HG02610 (cell line): ENCODE results near the gene PADI4.

ENCODE experiments used
- ATAC-seq: cut with Tn5 transposase; IDR thresholded peaks from one replicate; pipeline ENCODE4 v1.9.1; 2021; ENCODE audit warnings: mild to moderate bottlenecking, moderate library complexity; ENCODE audit not compliant: unreplicated experiment

Gene PADI4

GRCh38 chr1:17307946-17308345 lies at the start of gene PADI4:
Gene PADI4, plus strand, starts transcription at chr1:17308197. Its CDS starts 26 bp downstream, at chr1:17308223.
- no peak for ATAC-seq

GRCh38 chr1:17258758-17259130 lies 49.3 kb upstream of the PADI4 start:
- no peak for ATAC-seq

DNA sequence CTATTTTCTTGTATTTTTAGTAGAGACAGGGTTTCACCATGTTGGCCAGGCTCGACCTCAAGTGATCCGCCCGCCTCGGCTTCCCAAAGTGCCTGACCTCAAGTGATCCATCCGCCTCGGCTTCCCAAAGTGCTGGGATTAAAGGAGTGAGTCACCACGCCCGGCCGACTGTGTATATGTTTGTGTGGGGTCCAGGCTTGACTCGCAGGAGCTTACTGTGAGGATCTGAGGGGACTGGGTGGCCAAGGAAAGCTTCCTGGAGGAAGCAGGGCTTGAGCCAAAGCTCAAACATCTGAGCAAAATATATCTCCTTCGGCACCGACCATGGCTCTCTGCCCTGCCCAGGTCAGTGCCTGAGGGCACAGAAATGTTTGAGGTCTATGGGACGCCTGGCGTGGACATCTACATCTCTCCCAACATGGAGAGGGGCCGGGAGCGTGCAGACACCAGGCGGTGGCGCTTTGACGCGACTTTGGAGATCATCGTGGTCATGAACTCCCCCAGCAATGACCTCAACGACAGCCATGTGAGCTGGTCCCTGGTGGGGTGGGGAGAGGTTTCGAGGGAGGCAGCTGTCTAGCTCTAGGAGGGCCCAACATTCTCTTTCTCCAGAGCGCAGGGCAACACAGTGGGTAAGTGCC lies 48.6 kb upstream of the PADI4 start:
- ATAC-seq: no peak

- ATAC-seq: no peak
These were observed 47.7 kb upstream of the PADI4 start for GRCh38 chr1:17260264-17260663.

- no peak for ATAC-seq
These were observed 47.3 kb upstream of the PADI4 start for GRCh38 chr1:17260738-17261137.

DNA sequence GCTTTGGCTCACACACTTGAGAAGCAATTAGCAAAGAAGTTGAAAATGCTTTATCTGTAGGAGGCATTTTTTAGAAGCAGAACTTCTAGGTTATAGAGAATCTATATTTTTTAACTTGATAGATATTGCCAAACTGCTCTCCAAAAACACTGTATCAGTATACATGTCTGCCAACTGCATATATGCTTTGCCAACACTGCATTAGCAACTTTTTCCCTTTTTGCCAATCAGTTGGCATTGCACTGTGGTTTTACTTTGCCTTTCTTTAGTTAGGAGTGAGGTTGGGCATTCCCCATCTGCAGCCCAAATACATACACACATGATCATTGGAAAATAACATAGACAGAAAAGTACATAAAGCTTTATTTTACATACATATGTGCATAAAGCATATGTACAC lies 44.1 kb upstream of the PADI4 start:
- no peak for ATAC-seq

DNA sequence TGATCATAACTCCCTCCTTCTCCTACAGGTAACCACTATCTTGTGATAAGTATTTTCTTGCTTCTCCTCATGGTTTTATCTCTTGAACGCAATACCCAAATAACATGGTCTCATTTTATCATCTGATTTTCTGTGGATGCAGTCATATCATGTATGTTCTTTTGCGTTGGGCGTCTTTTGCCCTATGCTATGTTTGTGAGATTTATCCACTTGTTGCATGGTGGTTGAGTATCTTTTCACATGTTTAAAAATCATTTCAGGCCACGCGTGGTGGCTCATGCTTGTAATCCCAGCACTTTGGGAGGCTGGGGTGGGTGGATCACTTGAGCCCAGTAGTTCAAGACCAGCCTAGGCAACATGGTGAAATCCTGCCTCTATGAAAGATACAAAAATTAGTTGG lies 43.5 kb upstream of the PADI4 start:
- ATAC-seq: no peak

DNA sequence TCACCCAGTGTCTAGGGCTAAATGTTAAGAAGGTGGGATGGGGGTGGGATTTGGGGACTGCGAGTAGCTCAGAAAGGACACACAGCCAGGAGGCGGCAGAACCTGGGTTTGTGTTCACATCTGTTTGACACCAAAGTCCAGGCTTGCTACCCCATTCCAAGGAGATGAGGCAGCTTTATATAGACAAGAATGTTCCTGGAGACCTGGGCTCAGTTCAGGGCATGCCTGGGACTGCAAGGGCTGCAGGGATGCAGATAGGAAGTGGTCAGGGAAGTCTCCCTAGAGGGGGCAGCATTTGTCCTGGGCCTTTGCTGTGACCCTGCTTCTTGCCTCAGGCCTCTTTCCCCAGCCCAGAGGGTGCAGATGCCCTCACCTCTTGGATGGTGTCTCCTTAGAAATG lies 42.8 kb upstream of the PADI4 start:
- ATAC-seq: no peak

DNA sequence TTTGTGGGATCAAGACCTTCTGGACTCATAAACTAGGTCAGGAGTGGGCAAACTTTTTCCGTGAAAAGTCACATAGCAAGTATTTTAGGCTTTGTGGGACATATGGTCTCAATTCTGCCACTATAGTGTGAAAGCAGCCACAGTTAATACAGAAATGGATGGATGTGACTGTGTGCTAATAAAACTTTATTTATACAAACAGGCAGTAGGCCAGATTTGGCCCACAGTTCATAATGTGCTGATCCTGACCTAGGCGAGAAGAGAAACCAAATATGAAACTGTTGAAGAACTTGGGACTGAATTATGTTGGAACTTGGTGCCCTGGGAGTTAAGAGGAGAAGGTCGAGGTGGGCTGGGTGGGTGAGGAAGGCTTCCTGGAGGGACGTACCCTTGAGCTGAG lies 42.0 kb upstream of the PADI4 start:
- no peak for ATAC-seq

- ATAC-seq: no peak
These were observed 36.9 kb upstream of the PADI4 start for GRCh38 chr1:17270891-17271765.

- ATAC-seq: no peak
These were observed 35.9 kb upstream of the PADI4 start for GRCh38 chr1:17272066-17272465.

DNA sequence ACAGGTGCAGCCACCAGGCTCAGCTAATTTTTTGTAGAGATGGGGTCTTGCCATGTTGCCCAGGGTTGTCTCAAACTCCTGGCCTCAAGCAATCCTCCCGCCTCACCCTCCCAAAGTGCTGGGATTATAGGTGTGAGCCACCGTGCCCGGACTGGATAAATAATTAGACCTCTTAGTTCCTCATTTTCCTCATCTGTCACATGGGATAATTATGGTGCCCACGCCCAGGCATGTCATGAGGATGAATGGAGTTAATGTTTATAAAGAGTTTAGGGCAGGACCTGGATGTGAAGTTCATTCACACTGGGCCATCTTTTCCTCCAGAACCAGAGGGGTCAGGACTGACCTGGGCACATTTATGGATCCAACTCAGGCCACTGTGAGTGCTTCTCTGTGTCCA lies 35.4 kb upstream of the PADI4 start:
- no peak for ATAC-seq

GRCh38 chr1:17273096-17273495 lies 34.9 kb upstream of the PADI4 start:
- ATAC-seq: no peak

- ATAC-seq: no peak
These were observed 33.5 kb upstream of the PADI4 start for GRCh38 chr1:17274186-17275170.

DNA sequence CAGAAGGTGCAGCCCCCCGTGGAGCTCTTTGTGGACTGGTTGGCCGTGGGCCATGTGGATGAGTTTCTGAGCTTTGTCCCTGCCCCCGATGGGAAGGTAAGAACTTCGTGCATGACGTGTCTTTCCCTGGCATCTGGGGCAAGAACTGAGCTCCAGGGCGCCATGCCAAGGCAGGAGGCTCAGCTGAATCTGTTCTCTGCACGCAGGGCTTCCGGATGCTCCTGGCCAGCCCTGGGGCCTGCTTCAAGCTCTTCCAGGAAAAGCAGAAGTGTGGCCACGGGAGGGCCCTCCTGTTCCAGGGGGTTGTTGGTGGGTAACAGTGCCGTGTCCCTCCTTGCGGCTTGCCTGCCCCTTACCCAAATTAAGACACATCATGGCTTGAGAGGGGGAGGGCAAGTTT lies 31.4 kb upstream of the PADI4 start:
- ATAC-seq: no peak

DNA sequence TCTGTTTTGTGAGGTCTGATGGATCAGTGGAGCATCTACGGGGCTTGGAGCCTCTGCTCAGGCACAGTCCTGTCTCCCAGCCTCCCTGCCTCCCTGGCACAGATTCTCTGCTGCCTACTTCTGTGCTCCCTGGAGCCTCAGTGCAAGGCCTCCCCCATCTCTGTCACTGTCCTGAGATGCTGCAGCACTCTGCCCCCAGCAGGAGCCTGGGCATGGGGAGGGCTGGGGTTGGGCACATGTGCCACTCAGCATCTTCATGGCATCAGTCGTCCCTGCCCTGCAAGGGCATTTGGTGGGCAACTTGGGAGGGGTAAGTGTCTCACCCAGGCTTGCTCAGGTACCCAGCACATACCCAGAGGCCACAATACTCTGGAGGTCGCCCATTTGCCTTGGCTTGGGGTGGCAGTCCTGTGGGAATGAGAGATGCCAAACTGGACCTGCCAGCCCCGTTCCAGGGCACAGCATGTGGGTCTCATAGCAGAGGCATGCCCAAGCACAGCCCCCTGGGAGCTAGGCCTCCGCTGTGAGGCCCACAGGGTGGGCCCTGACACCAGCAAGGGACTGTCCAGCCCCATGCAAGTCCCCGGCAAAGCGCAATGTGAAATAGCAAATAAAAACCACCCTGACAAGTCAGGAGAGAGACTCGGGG lies 30.4 kb upstream of the PADI4 start:
- no peak for ATAC-seq

DNA sequence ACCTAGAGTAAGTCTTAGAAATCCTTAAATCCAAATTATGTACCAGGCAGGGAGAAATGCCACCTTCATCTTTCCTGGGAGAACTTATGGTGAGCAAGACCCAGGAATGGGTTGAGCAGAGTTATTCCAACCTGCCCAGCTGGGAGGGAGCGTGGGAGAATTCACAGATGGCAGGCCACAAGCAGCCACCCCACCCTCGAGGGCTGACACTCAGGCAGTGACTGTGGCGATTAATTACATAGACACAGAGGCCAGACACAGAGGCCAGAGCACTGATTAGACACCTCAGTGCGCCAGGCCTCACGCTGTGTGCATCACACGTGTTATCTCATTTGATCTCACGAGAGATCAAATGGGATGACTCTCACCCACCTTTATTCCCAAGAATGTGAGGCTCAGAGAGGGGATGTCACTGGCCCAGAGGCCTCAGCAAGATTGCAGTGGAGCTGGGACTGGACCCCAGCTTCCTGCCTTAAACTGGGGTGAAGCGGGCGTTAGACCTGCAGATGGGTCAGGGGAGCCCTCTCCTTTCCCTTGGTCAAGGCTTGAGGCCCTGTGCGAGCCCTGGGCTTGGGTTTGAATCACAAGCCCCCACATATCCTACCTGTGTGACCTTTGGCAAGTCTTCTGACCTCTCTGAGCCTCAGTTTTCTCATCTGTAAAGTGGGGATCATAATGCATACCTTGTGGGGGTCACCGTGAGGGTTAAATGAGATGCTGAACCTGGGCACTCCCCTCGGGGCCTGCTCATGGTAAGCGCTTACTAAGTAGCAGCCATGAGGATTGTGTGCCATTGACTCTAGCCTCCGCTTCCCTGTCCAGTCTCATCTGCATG lies 28.8 kb upstream of the PADI4 start:
- no peak for ATAC-seq

DNA sequence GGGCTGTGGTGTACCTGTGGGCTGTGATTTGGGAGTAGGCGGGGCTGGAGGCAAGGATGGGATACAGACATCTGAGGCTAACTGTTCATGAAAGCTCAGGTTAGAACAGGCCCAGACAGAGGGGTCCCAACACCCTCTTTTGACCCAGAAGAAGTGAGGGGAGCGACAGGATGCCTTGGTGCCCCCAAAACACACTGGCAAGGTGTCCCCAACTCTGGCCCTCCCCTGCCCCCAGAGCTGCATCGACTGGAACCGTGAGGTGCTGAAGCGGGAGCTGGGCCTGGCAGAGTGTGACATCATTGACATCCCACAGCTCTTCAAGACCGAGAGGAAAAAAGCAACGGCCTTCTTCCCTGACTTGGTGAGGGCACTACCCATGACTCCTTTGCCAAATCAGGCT lies 27.6 kb upstream of the PADI4 start:
- ATAC-seq: no peak

- no peak for ATAC-seq
These were observed 27.1 kb upstream of the PADI4 start for GRCh38 chr1:17280894-17281293.

DNA sequence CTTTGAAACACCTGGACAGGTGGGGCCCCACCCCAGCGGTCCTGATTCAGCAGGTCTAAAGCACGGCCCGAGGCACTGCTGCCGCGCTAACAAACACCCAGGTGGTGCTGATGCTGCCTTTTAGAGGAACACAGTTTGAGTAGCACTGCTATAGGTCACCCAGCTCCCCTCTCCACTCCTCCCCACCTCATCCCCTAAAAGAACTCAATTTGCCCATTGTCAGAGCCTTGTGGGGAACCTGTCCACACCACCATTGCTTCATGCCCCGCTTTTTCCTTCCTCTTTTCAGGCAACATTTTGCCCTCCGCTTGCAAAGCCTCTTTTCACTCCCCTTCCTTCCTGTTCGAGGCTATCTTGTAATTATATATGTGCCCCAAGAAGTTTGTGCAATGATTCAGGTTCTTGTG lies 26.2 kb upstream of the PADI4 start:
- no peak for ATAC-seq
